HepG2 (cell line): ENCODE results near the gene ZFAND3. TPM values are rescaled to one million over a fixed set of nuclear protein-coding genes. Genes with fewer than 3 reads are reported as not detected.

Source experiments
- ATAC-seq: fragments of 200-7000 bp; cut with Tn5 transposase; 3 replicates; pipeline ENCODE4 v1.9.1; 2020; ENCODE audit warnings: mild to moderate bottlenecking, moderate library complexity
- BruUV-seq: library from RNA; stranded (reverse); fragments of 400-500 nt; replicated peaks from 2 replicates; lab custom pipeline; 2021; lab: Mats Ljungman, UMichigan
- CTCF ChIA-PET: fragments of 300-600 bp; formaldehyde crosslinking; extraction: SDS; loops from one replicate; lab custom pipeline; 2021; ENCODE audit warnings: low total read pairs, inconsistent platforms, low intra/inter-chr PET ratio; lab: Yijun Ruan, JAX
- POLR2A ChIA-PET: fragments of 350-600 bp; sonication (Branson Sonifier 250); formaldehyde crosslinking; loops from one replicate; lab custom pipeline; 2020; ENCODE audit warnings: antibody characterized with exemption, inconsistent platforms; lab: Yijun Ruan, JAX
- DNase-seq: peaks from one replicate; pipeline ENCODE4 v3.0.0-alpha.2; 2015; ENCODE audit warnings: low spot score
- FAIRE-seq: peaks from 3 replicates; lab custom pipeline; 2011; peaks lifted over from hg19 to GRCh38; lab: Jason Lieb, UNC
- H2AFZ ChIP-seq: one replicate; pipeline ENCODE4 v1.6.1; 2011; ENCODE audit warnings: low read length, inconsistent platforms
- H3K27ac ChIP-seq: fragments of 300-600 bp; 3 replicates; pipeline ENCODE4 v1.8.0; 2011; ENCODE audit warnings: mixed run types, mild to moderate bottlenecking, mixed read lengths, low read length, inconsistent platforms; ENCODE audit not compliant: insufficient read depth; ENCODE audit errors: extremely low read length
- H3K27me3 ChIP-seq, 2 experiments: fragments of 200-600 bp in 1 of 2; 2 replicates in 1 of 2; 3 replicates in 1 of 2; pipeline versions ENCODE4 v1.6.0 to v1.8.0; 2011; ENCODE audit warnings: low read length in 2 of 2, mild to moderate bottlenecking in 2 of 2, moderate library complexity in 2 of 2, inconsistent platforms in 1 of 2; ENCODE audit not compliant: insufficient read depth in 2 of 2, control insufficient read depth in 1 of 2
- H3K36me3 ChIP-seq, 2 experiments: fragments of 200-600 bp in 1 of 2; replicated peaks in 1 of 2; 2 replicates in 1 of 2; 3 replicates in 1 of 2; pipeline versions ENCODE4 v1.5.1 to v1.8.0; 2011; ENCODE audit warnings: low read length in 2 of 2, inconsistent platforms in 1 of 2; ENCODE audit not compliant: insufficient read depth in 2 of 2, control insufficient read depth in 1 of 2
- H3K4me1 ChIP-seq: 2 replicates; pipeline ENCODE4 v1.5.1; 2012; ENCODE audit warnings: low read length, inconsistent platforms; ENCODE audit not compliant: insufficient read depth
- H3K4me2 ChIP-seq: 2 replicates; pipeline ENCODE4 v1.6.0; 2011; ENCODE audit warnings: low read depth, low read length, inconsistent platforms
- H3K4me3 ChIP-seq, 3 experiments: fragments of 200-600 bp in 1 of 3; sonication (generic), shearing (Covaris generic) in 1 of 3; replicated peaks in 1 of 3; 2 replicates each; pipeline ENCODE4 v1.5.1; 2011 to 2016; ENCODE audit warnings: low read length in 3 of 3, inconsistent platforms in 2 of 3, low read depth in 2 of 3, mild to moderate bottlenecking in 2 of 3, control low read depth in 1 of 3, mixed read lengths in 1 of 3; ENCODE audit not compliant: insufficient read depth in 1 of 3
- H3K79me2 ChIP-seq: one replicate; pipeline ENCODE4 v1.6.1; 2011; ENCODE audit warnings: low read length, inconsistent platforms; ENCODE audit not compliant: insufficient read depth
- H3K9ac ChIP-seq: 2 replicates; pipeline ENCODE4 v1.6.0; 2011; ENCODE audit warnings: mild to moderate bottlenecking, low read depth, low read length, inconsistent platforms; ENCODE audit not compliant: insufficient read depth
- H3K9me3 ChIP-seq: 2 replicates; pipeline ENCODE4 v1.5.1; 2012; ENCODE audit warnings: mild to moderate bottlenecking, low read length
- H4K20me1 ChIP-seq: 2 replicates; pipeline ENCODE4 v1.6.0; 2011; ENCODE audit warnings: inconsistent platforms, mild to moderate bottlenecking, low read length, moderate library complexity; ENCODE audit not compliant: insufficient read depth
- ZNF350 ChIP-seq: sonication (generic); formaldehyde crosslinking; IDR thresholded peaks from 2 replicates; pipeline ENCODE4 v1.4.0; 2020; ENCODE audit warnings: mild to moderate bottlenecking, low read depth, missing genetic modification reagents, borderline replicate concordance
- WGBS: methylation state at CpG from one replicate; pipeline ENCODE4 v1.1.6; 2017; ENCODE audit warnings: low lambda C conversion rate; 5-methylcytosine and 5-hydroxymethylcytosine counted together
- in situ Hi-C: cut with HindIII; loops from 2 replicates; pipeline ENCODE4 v1.10.0; 2017; ENCODE audit warnings: low pct_unique_long_range_greater_than_20kb; ENCODE audit not compliant: extremely low pct_ligation_motif_present
- intact Hi-C: fragments of 100-400 bp; cut with micrococcal nuclease; formaldehyde crosslinking; loops from one replicate; pipeline ENCODE4 v1.10.0; 2022; ENCODE audit not compliant: unreplicated experiment
- polyA plus RNA-seq, 8 experiments: library from polyadenylated mRNA; depleted of rRNA in 3 of 8; stranded (reverse) in 7 of 8; unstranded in 1 of 8; fragments of >200 nt; fragmentation: Illumina TruSeq in 4 of 8; extraction: Trizol in 4 of 8; gene quantifications; 2 replicates each; pipeline versions ENCODE4 v1.2.1 to v1.2.3, GENCODE V29; 2011 to 2016; ENCODE audit warnings: low read depth in 4 of 8, missing spikeins in 1 of 8, mixed read lengths in 1 of 8; ENCODE audit not compliant: insufficient read depth in 1 of 8
- total RNA-seq, 5 experiments: library from RNA; depleted of rRNA; stranded (reverse); fragments of >200 nt; fragmentation: Illumina TruSeq; extraction: Trizol; gene quantifications; 2 replicates each; pipeline ENCODE4 v1.2.3, GENCODE V29; 2016; ENCODE audit warnings: low read depth in 1 of 5
- TF ChIP-seq, protein P1 (sequence below): sonication (generic); formaldehyde crosslinking; IDR thresholded peaks from 2 replicates; pipeline ENCODE4 v1.9.0; 2021; ENCODE audit warnings: mild to moderate bottlenecking, missing genetic modification reagents

The ZFAND3 gene
- total and polyA plus RNA-seq, 2 of the 13 experiments (the other 11 are each of a cell fraction or from before 2014, with no cell fraction given), result 16.4 to 17.1 TPM

DNA sequence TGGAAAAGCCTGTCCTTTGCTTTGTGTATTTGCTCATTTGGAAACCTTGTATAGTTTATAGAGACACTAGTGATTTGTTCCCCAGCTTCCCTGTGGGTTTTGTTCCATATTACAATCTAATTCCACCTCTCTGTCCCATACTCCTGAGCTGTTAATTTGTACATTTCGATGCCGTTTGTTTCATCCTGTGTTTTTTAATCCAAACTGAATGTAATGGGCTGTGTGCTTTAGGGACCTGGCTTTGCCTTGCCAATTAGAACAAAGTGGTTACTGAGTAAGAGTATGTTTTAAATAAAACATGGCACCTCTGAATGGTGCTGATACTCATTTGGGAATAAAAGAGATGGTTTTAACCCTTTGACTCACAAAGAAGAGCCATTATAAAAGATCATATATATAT, 122.3 kb downstream of the ZFAND3 start:
- CTCF ChIA-PET, result no interaction called here
- POLR2A ChIA-PET, result no interaction called here
- intact Hi-C loops (no loop called here), in situ Hi-C loops (no loop called here)
- DNase-seq, result no peak
- TF ChIP-seq, protein P1, sequence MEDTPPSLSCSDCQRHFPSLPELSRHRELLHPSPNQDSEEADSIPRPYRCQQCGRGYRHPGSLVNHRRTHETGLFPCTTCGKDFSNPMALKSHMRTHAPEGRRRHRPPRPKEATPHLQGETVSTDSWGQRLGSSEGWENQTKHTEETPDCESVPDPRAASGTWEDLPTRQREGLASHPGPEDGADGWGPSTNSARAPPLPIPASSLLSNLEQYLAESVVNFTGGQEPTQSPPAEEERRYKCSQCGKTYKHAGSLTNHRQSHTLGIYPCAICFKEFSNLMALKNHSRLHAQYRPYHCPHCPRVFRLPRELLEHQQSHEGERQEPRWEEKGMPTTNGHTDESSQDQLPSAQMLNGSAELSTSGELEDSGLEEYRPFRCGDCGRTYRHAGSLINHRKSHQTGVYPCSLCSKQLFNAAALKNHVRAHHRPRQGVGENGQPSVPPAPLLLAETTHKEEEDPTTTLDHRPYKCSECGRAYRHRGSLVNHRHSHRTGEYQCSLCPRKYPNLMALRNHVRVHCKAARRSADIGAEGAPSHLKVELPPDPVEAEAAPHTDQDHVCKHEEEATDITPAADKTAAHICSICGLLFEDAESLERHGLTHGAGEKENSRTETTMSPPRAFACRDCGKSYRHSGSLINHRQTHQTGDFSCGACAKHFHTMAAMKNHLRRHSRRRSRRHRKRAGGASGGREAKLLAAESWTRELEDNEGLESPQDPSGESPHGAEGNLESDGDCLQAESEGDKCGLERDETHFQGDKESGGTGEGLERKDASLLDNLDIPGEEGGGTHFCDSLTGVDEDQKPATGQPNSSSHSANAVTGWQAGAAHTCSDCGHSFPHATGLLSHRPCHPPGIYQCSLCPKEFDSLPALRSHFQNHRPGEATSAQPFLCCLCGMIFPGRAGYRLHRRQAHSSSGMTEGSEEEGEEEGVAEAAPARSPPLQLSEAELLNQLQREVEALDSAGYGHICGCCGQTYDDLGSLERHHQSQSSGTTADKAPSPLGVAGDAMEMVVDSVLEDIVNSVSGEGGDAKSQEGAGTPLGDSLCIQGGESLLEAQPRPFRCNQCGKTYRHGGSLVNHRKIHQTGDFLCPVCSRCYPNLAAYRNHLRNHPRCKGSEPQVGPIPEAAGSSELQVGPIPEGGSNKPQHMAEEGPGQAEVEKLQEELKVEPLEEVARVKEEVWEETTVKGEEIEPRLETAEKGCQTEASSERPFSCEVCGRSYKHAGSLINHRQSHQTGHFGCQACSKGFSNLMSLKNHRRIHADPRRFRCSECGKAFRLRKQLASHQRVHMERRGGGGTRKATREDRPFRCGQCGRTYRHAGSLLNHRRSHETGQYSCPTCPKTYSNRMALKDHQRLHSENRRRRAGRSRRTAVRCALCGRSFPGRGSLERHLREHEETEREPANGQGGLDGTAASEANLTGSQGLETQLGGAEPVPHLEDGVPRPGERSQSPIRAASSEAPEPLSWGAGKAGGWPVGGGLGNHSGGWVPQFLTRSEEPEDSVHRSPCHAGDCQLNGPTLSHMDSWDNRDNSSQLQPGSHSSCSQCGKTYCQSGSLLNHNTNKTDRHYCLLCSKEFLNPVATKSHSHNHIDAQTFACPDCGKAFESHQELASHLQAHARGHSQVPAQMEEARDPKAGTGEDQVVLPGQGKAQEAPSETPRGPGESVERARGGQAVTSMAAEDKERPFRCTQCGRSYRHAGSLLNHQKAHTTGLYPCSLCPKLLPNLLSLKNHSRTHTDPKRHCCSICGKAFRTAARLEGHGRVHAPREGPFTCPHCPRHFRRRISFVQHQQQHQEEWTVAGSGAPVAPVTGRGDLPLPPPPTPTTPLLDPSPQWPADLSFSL, result no peak
- TF ChIP-seq ZNF350 (CRISPR knock-in tag), result no peak
- TF ChIP-seq, all 625 proteins: peak for 0
- no peak for ATAC-seq
- WGBS, result 99% methylated on average over 2 of the region's 2 CpGs
- H4K20me1 ChIP-seq, result 0 out of 2 replicates have a peak, but pooled peaks cover 3% of the 10 kb centered on the region
- no peaks in the 10 kb centered on the region for H3K27me3 ChIP-seq
- no TSS peak for BruUV-seq
- no peak for FAIRE-seq
- no peaks in the 10 kb centered on the region for H3K36me3 ChIP-seq
- peaks cover 15% of the 10 kb centered on the region for H3K4me1 ChIP-seq
- H3K27ac ChIP-seq, result no peak overlapping the region
- no peak overlapping the region for H2AFZ ChIP-seq
- no peak overlapping the region for H3K4me3 ChIP-seq
- no peak overlapping the region for H3K4me2 ChIP-seq
- H3K79me2 ChIP-seq, result peaks cover 23% of the 10 kb centered on the region
- no peaks in the 10 kb centered on the region for H3K9me3 ChIP-seq
- no peak overlapping the region for H3K9ac ChIP-seq
